ENCODE data around the gene NEURL1.
A peak's percentile ranks its signal among the peaks of the same experiment; 100 is the strongest.

The NEURL1 gene

GRCh38 chr10:103452506-103453230 is 40.8 kb upstream of the NEURL1 start:
- in situ Hi-C loops (cut with HindIII; ENCODE audit: low pct_ligation_motif_present, low sequenced_read_pairs) = loop anchor here (5.0 kb wide), 1 partner anchor 40 kb away; the partner anchor contains the start of gene NEURL1
- peak overlapping the region; percentile 59 for H3K4me3 ChIP-seq (ENCODE audit: low read depth, low read length)
- no peak for TF ChIP-seq CTCF (IDR thresholded peaks at IDR 0.05; ENCODE audit: low read depth, low read length, missing control alignments)
- no peak for DNase-seq
- no peak overlapping the region for H3K27ac ChIP-seq
- H3K27me3 ChIP-seq (replicated peaks) = no peaks in the 10 kb centered on the region
- H3K36me3 ChIP-seq (replicated peaks) = peaks cover 10% of the 10 kb centered on the region

- peaks cover 8% of the 10 kb centered on the region for H3K36me3 ChIP-seq (replicated peaks)
- no peak for DNase-seq
- TF ChIP-seq CTCF (IDR thresholded peaks at IDR 0.05; ENCODE audit: low read depth, low read length, missing control alignments) = no peak
- H3K27ac ChIP-seq = no peak overlapping the region
- no peak overlapping the region for H3K4me3 ChIP-seq (ENCODE audit: low read depth, low read length)
- in situ Hi-C loops (cut with HindIII; ENCODE audit: low pct_ligation_motif_present, low sequenced_read_pairs) = loop anchor here (5.0 kb wide), 1 partner anchor 38 kb away; the partner anchor contains the start of gene NEURL1
- H3K27me3 ChIP-seq (replicated peaks) = no peaks in the 10 kb centered on the region
Observed at GRCh38 chr10:103454026-103454425, 39.5 kb upstream of the NEURL1 start.

GRCh38 chr10:103455235-103455634 is 38.3 kb upstream of the NEURL1 start:
- in situ Hi-C loops (cut with HindIII; ENCODE audit: low pct_ligation_motif_present, low sequenced_read_pairs) = no loop called here
- Histone ChIP-seq H3K4me3 (ENCODE audit: low read depth, low read length) (no peak overlapping the region), H3K27ac (no peak overlapping the region), H3K36me3 (replicated peaks) (no peaks in the 10 kb centered on the region), H3K27me3 (replicated peaks) (no peaks in the 10 kb centered on the region)
- no peak for TF ChIP-seq CTCF (IDR thresholded peaks at IDR 0.05; ENCODE audit: low read depth, low read length, missing control alignments)
- DNase-seq = no peak

- Histone ChIP-seq H3K36me3 (replicated peaks) (no peaks in the 10 kb centered on the region), H3K4me3 (ENCODE audit: low read depth, low read length) (no peak overlapping the region), H3K27ac (no peak overlapping the region), H3K27me3 (replicated peaks) (no peaks in the 10 kb centered on the region)
- in situ Hi-C loops (cut with HindIII; ENCODE audit: low pct_ligation_motif_present, low sequenced_read_pairs) = no loop called here
- no peak for TF ChIP-seq CTCF (IDR thresholded peaks at IDR 0.05; ENCODE audit: low read depth, low read length, missing control alignments)
- DNase-seq = no peak
Observed at GRCh38 chr10:103456074-103456660, 37.3 kb upstream of the NEURL1 start.

- DNase-seq = no peak
- H3K27ac ChIP-seq = no peak overlapping the region
- H3K36me3 ChIP-seq (replicated peaks) = no peaks in the 10 kb centered on the region
- H3K27me3 ChIP-seq (replicated peaks) = no peaks in the 10 kb centered on the region
- no peak for TF ChIP-seq CTCF (IDR thresholded peaks at IDR 0.05; ENCODE audit: low read depth, low read length, missing control alignments)
- H3K4me3 ChIP-seq (ENCODE audit: low read depth, low read length) = no peak overlapping the region
- in situ Hi-C loops (cut with HindIII; ENCODE audit: low pct_ligation_motif_present, low sequenced_read_pairs) = no loop called here
Observed at GRCh38 chr10:103457176-103457712, 36.3 kb upstream of the NEURL1 start.
